Upper lobe of left lung (tissue), 6 donors: ENCODE data around the gene OR9I1. TPM values are rescaled to one million over a fixed set of nuclear protein-coding genes. Genes with fewer than 3 reads are reported as not detected.

Experiments used
- ATAC-seq, 2 donors: fragments of 200-7000 bp; cut with Tn5 transposase; one replicate each; pipeline ENCODE4 v1.9.1; 2022; ENCODE audit warnings: mild to moderate bottlenecking in 2 of 2, moderate library complexity in 2 of 2; ENCODE audit not compliant: low FRiP score in 2 of 2
- DNase-seq, 2 donors: peaks; one replicate each; pipeline ENCODE4 v3.0.0-alpha.2; 2019 to 2020
- H3K27ac ChIP-seq, 4 donors: fragments of 200-600 bp; sonication (generic); one replicate each; pipeline ENCODE4 v1.5.1; 2016 to 2019
- H3K27me3 ChIP-seq, 4 donors: fragments of 200-600 bp; sonication (generic); one replicate each; pipeline ENCODE4 v1.5.1; 2017 to 2019
- H3K36me3 ChIP-seq, 4 donors: fragments of 200-600 bp; sonication (generic); one replicate each; pipeline ENCODE4 v1.5.1; 2016 to 2019
- H3K4me1 ChIP-seq, 4 donors: fragments of 200-600 bp; sonication (generic); one replicate each; pipeline ENCODE4 v1.5.1; 2018 to 2019
- H3K4me3 ChIP-seq, 4 donors: fragments of 200-600 bp; sonication (generic); one replicate each; pipeline ENCODE4 v1.5.1; 2017 to 2019; ENCODE audit warnings: mild to moderate bottlenecking in 2 of 4, moderate library complexity in 1 of 4
- H3K9me3 ChIP-seq, 4 donors: fragments of 200-600 bp; sonication (generic); one replicate each; pipeline ENCODE4 v1.5.1; 2018 to 2019
- CTCF ChIP-seq, 6 experiments: fragments of 450-650 bp in 4 of 6; fragments of 200-600 bp in 2 of 6; sonication (generic) in 2 of 6; IDR thresholded peaks; one replicate each; pipeline ENCODE4 v1.5.1; 2016 to 2019; ENCODE audit warnings: antibody characterized with exemption in 6 of 6
- EP300 ChIP-seq, 4 donors: sonication (generic); formaldehyde crosslinking; IDR thresholded peaks; one replicate each; pipeline ENCODE4 v1.5.1; 2017; ENCODE audit warnings: antibody characterized with exemption in 4 of 4, control low read depth in 2 of 4
- POLR2A ChIP-seq, 4 donors: fragments of 450-650 bp; IDR thresholded peaks; one replicate each; pipeline ENCODE4 v1.5.1; 2016 to 2017; ENCODE audit warnings: antibody characterized with exemption in 4 of 4, mild to moderate bottlenecking in 2 of 4
- POLR2AphosphoS5 ChIP-seq, 2 donors: sonication (generic); formaldehyde crosslinking; IDR thresholded peaks; one replicate each; pipeline ENCODE4 v1.5.1; 2017; ENCODE audit warnings: antibody characterized with exemption in 2 of 2
- WGBS, 2 donors: methylation state at CpG; one replicate each; pipeline ENCODE4 v1.1.5; 2017 to 2018; 5-methylcytosine and 5-hydroxymethylcytosine counted together
- total RNA-seq, 6 donors: library from RNA; depleted of rRNA in 4 of 6; stranded (reverse); fragments of >200 nt in 4 of 6; gene quantifications; one replicate each; pipeline versions ENCODE4 v1.1.0 to v1.2.1, GENCODE V29; 2016 to 2021
- donor health status: DM: no; HTN: no; CAD: no; lungs with moderate emphysema.
- donor health status: DM: no; HTN: yes; CAD: no; lungs with severe emphysema.

The OR9I1 gene
- total RNA-seq, 6 donors from 2014 or later: not detected

GRCh38 chr11:58127350-58127749 lies 2.0 kb upstream of the OR9I1 start:
- no peaks in the 10 kb centered on the region for H3K4me1 ChIP-seq
- H3K9me3 ChIP-seq: no peaks in the 10 kb centered on the region
- H3K36me3 ChIP-seq: no peaks in the 10 kb centered on the region
- TF ChIP-seq EP300 (IDR thresholded peaks at IDR 0.05): no peak
- TF ChIP-seq CTCF (IDR thresholded peaks at IDR 0.05): no peak
- no peak for TF ChIP-seq POLR2A (IDR thresholded peaks at IDR 0.05)
- TF ChIP-seq POLR2AphosphoS5 (IDR thresholded peaks at IDR 0.05): no peak
- DNase-seq (no peak), ATAC-seq (no peak)
- no peaks in the 10 kb centered on the region for H3K27me3 ChIP-seq
- H3K27ac ChIP-seq: no peak overlapping the region
- no peak overlapping the region for H3K4me3 ChIP-seq

- DNase-seq: no peak
- 74 to 80% methylated on average over 1 of the region's 1 CpG for WGBS, 2 donors
These were observed 4.2 kb downstream of the OR9I1 start for GRCh38 chr11:58121096-58121495.

GRCh38 chr11:58097437-58097836 lies 27.9 kb downstream of the OR9I1 start:
- no peaks in the 10 kb centered on the region for H3K36me3 ChIP-seq
- H3K27ac ChIP-seq: no peak overlapping the region
- no peaks in the 10 kb centered on the region for H3K27me3 ChIP-seq
- TF ChIP-seq CTCF (IDR thresholded peaks at IDR 0.05) (no peak), EP300 (IDR thresholded peaks at IDR 0.05) (no peak), POLR2A (IDR thresholded peaks at IDR 0.05) (no peak), POLR2AphosphoS5 (IDR thresholded peaks at IDR 0.05) (no peak)
- no peak overlapping the region for H3K4me3 ChIP-seq
- DNase-seq: no peak
- ATAC-seq: no peak
- H3K9me3 ChIP-seq: peaks cover 0 to 4% (median 1%) of the 10 kb centered on the region in 4 donors
- WGBS, 2 donors: 76 to 95% methylated on average over 2 of the region's 2 CpGs
- H3K4me1 ChIP-seq: no peaks in the 10 kb centered on the region

More at GRCh38 chr11:58121096-58121495, 4.2 kb downstream of the OR9I1 start:
- Histone ChIP-seq H3K36me3 (no peaks in the 10 kb centered on the region), H3K4me3 (no peak overlapping the region), H3K27ac (no peak overlapping the region), H3K4me1 (no peaks in the 10 kb centered on the region), H3K9me3 (no peaks in the 10 kb centered on the region), H3K27me3 (no peaks in the 10 kb centered on the region)
- ATAC-seq: no peak
- TF ChIP-seq POLR2AphosphoS5 (IDR thresholded peaks at IDR 0.05): no peak
- TF ChIP-seq POLR2A (IDR thresholded peaks at IDR 0.05): no peak
- no peak for TF ChIP-seq CTCF (IDR thresholded peaks at IDR 0.05)
- TF ChIP-seq EP300 (IDR thresholded peaks at IDR 0.05): no peak

- no peak overlapping the region for H3K4me3 ChIP-seq
- no peak overlapping the region for H3K27ac ChIP-seq
- H3K9me3 ChIP-seq: peaks cover 0 to 4% (median 0%) of the 10 kb centered on the region in 4 donors
- H3K36me3 ChIP-seq: no peaks in the 10 kb centered on the region
- H3K4me1 ChIP-seq: no peaks in the 10 kb centered on the region
- DNase-seq: no peak
- no peak for ATAC-seq
- 54 to 64% methylated on average over 2 of the region's 2 CpGs for WGBS, 2 donors
- TF ChIP-seq EP300 (IDR thresholded peaks at IDR 0.05): no peak
- TF ChIP-seq POLR2AphosphoS5 (IDR thresholded peaks at IDR 0.05): no peak
- no peak for TF ChIP-seq CTCF (IDR thresholded peaks at IDR 0.05)
- TF ChIP-seq POLR2A (IDR thresholded peaks at IDR 0.05): no peak
- no peaks in the 10 kb centered on the region for H3K27me3 ChIP-seq
These were observed 38.8 kb downstream of the OR9I1 start for GRCh38 chr11:58086528-58086927.

- no peak overlapping the region for H3K4me3 ChIP-seq
- H3K27me3 ChIP-seq: no peaks in the 10 kb centered on the region
- no peaks in the 10 kb centered on the region for H3K9me3 ChIP-seq
- DNase-seq (no peak), ATAC-seq (no peak)
- H3K36me3 ChIP-seq: no peaks in the 10 kb centered on the region
- no peaks in the 10 kb centered on the region for H3K4me1 ChIP-seq
- H3K27ac ChIP-seq: no peak overlapping the region
- 36 to 52% methylated on average over 2 of the region's 2 CpGs for WGBS, 2 donors
- TF ChIP-seq EP300 (IDR thresholded peaks at IDR 0.05) (no peak), POLR2AphosphoS5 (IDR thresholded peaks at IDR 0.05) (no peak), CTCF (IDR thresholded peaks at IDR 0.05) (no peak), POLR2A (IDR thresholded peaks at IDR 0.05) (no peak)
These were observed 49.5 kb downstream of the OR9I1 start for GRCh38 chr11:58075781-58076180.
